Measurements from ENCODE around the gene SCCPDH. TPM values are rescaled to one million over a fixed set of nuclear protein-coding genes. Genes with fewer than 3 reads are reported as not detected.

Gene SCCPDH
- total RNA-seq, 4 donors from 2014 or later, result 0.95 to 8.2 (median 3.8) TPM

DNA sequence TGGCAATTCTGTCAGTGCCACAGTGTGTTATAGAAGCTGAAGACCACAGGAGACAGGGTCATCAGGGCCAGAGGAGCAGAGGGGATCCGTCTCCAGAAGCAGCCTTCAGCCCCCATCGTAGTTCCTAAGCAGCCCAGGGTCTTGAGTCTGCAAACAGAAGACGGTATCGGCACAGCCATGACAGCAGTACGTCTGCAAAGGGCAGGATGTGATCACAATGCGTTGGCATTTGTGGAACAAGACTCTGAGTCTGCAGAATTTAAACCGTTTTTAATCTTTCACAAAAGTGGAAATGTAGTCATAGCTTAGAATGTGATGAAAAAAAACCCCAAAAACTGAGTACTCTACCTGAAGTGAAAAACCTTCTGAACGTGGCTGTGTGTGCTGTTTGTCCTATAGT is 44.0 kb upstream of the SCCPDH start:
- Histone ChIP-seq H3K27ac (no peak overlapping the region), H3K36me3 (no peaks in the 10 kb centered on the region), H3K27me3 (no peaks in the 10 kb centered on the region), H3K9me3 (no peaks in the 10 kb centered on the region), H3K4me3 (no peak overlapping the region), H3K4me1 (peaks cover 0 to 13% (median 5%) of the 10 kb centered on the region in 3 donors)
- no peak for DNase-seq
- no peak for TF ChIP-seq POLR2A (IDR thresholded peaks at IDR 0.05)
- TF ChIP-seq, protein P1, sequence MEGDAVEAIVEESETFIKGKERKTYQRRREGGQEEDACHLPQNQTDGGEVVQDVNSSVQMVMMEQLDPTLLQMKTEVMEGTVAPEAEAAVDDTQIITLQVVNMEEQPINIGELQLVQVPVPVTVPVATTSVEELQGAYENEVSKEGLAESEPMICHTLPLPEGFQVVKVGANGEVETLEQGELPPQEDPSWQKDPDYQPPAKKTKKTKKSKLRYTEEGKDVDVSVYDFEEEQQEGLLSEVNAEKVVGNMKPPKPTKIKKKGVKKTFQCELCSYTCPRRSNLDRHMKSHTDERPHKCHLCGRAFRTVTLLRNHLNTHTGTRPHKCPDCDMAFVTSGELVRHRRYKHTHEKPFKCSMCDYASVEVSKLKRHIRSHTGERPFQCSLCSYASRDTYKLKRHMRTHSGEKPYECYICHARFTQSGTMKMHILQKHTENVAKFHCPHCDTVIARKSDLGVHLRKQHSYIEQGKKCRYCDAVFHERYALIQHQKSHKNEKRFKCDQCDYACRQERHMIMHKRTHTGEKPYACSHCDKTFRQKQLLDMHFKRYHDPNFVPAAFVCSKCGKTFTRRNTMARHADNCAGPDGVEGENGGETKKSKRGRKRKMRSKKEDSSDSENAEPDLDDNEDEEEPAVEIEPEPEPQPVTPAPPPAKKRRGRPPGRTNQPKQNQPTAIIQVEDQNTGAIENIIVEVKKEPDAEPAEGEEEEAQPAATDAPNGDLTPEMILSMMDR (IDR thresholded peaks at IDR 0.05), result no peak
- WGBS, 2 donors, result 60 to 78% methylated on average over 8 of the region's 8 CpGs
- intact Hi-C loops (cut with DNase I), result loop anchor here (10.0 kb wide), 1 partner anchor 115 kb away; the partner anchor contains the start of genes CNST and TFB2M

DNA sequence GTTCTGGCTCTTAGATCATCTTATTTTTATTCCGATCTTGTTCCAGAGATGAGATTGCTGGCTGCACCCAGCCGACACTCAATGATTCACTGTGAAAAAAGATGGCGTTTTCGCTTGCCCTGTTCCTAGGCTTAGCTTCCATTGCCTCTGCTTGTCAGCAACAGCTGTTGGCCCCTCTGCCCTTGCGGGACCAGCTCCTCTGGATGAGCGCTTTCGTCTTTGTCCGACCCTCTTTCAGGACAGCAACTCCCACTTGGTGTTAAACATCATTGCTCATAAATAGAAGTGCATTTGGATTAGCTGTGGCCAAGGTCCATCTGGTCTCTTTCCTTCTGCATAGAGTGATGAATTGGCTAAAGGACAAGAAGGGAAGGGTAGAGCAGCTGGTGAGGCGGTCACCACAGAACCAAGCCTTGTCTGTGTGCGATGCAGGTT is 43.5 kb upstream of the SCCPDH start:
- no peaks in the 10 kb centered on the region for H3K9me3 ChIP-seq
- WGBS, 2 donors, result 86 to 89% methylated on average over 10 of the region's 10 CpGs
- H3K4me3 ChIP-seq, result no peak overlapping the region
- peaks cover 0 to 13% (median 5%) of the 10 kb centered on the region in 3 donors for H3K4me1 ChIP-seq
- H3K27ac ChIP-seq, result peak overlapping the region in 1 of 4 donors; percentile 59
- no peaks in the 10 kb centered on the region for H3K36me3 ChIP-seq
- H3K27me3 ChIP-seq, result no peaks in the 10 kb centered on the region
- TF ChIP-seq POLR2A (IDR thresholded peaks at IDR 0.05), result no peak
- TF ChIP-seq, protein P1 (IDR thresholded peaks at IDR 0.05), result no peak
- intact Hi-C loops (cut with DNase I), result loop anchor here (10.0 kb wide), 1 partner anchor 116 kb away; the partner anchor contains the start of genes CNST and TFB2M
- DNase-seq, result no peak

- intact Hi-C loops (cut with DNase I), result loop anchor here (10.0 kb wide), 1 partner anchor 117 kb away; the partner anchor contains the start of genes CNST and TFB2M
- TF ChIP-seq POLR2A (IDR thresholded peaks at IDR 0.05), result no peak
- TF ChIP-seq, protein P1 (IDR thresholded peaks at IDR 0.05), result no peak
- Histone ChIP-seq H3K9me3 (no peaks in the 10 kb centered on the region), H3K27me3 (no peaks in the 10 kb centered on the region), H3K27ac (peak overlapping the region in 3 of 4 donors; percentile 16 to 59 (median 48)), H3K36me3 (no peaks in the 10 kb centered on the region), H3K4me3 (no peak overlapping the region), H3K4me1 (peaks cover 0 to 13% (median 5%) of the 10 kb centered on the region in 3 donors)
- 57 to 70% methylated on average over 11 to 14 of the region's 15 CpGs for WGBS, 2 donors
- no peak for DNase-seq
Measured at GRCh38 chr1:246681900-246682895, 42.0 kb upstream of the SCCPDH start.

GRCh38 chr1:246683521-246683920 is 40.7 kb upstream of the SCCPDH start:
- 95% methylated on average over 4 to 7 of the region's 9 CpGs for WGBS, 2 donors
- Histone ChIP-seq H3K36me3 (no peaks in the 10 kb centered on the region), H3K4me1 (peaks cover 0 to 13% (median 5%) of the 10 kb centered on the region in 3 donors), H3K9me3 (no peaks in the 10 kb centered on the region), H3K27me3 (no peaks in the 10 kb centered on the region), H3K4me3 (no peak overlapping the region), H3K27ac (no peak overlapping the region)
- intact Hi-C loops (cut with DNase I), result loop anchor here (10.0 kb wide), 1 partner anchor 119 kb away; the partner anchor contains the start of genes CNST and TFB2M
- DNase-seq, result no peak
- TF ChIP-seq, protein P1 (IDR thresholded peaks at IDR 0.05), result no peak
- TF ChIP-seq POLR2A (IDR thresholded peaks at IDR 0.05), result no peak

DNA sequence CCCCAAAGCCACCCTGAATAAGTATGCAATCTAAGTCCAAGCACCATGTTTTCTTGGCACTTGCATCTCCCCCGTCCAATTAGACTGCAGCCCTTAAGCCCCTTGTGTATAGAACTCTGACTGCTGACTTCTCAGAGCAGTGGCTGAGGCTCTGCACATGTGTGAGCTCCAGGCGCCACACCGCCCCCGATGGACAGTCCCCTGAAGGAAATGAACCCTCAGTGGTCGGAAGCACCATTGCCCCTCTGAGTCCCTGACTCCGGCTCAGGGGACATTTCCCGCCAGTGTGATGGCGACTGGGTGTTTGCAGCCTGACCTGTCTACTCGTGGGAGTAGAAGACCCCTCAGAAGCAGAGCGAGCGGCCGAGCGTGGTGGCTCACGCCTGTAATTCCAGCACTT is 37.2 kb upstream of the SCCPDH start:
- Histone ChIP-seq H3K9me3 (no peaks in the 10 kb centered on the region), H3K27ac (no peak overlapping the region), H3K27me3 (peaks cover 0 to 5% (median 0%) of the 10 kb centered on the region in 4 donors), H3K36me3 (no peaks in the 10 kb centered on the region), H3K4me3 (no peak overlapping the region), H3K4me1 (peaks cover 10 to 15% (median 10%) of the 10 kb centered on the region in 3 donors)
- TF ChIP-seq, protein P1 (IDR thresholded peaks at IDR 0.05), result no peak
- TF ChIP-seq POLR2A (IDR thresholded peaks at IDR 0.05), result no peak
- intact Hi-C loops (cut with DNase I), result loop anchor here (10.0 kb wide), 1 partner anchor 122 kb away; the partner anchor contains the start of genes CNST and TFB2M
- 50 to 86% methylated on average over 2 to 5 of the region's 14 CpGs for WGBS, 2 donors
- DNase-seq, result no peak
